Testis (tissue), 3 donors: Measurements from ENCODE around the gene SUN1. TPM values are rescaled to one million over a fixed set of nuclear protein-coding genes. Genes with fewer than 3 reads are reported as not detected.

Source experiments
- DNase-seq: peaks from one replicate; pipeline ENCODE4 v3.0.0-alpha.2; 2019
- H3K27ac ChIP-seq, 2 donors: fragments of 200-600 bp; sonication (generic); one replicate each; pipeline ENCODE4 v1.5.1; 2019
- H3K27me3 ChIP-seq: fragments of 200-600 bp; sonication (generic); one replicate; pipeline ENCODE4 v1.5.1; 2019
- H3K36me3 ChIP-seq: fragments of 200-600 bp; sonication (generic); one replicate; pipeline ENCODE4 v1.5.1; 2017; ENCODE audit warnings: low read depth; ENCODE audit errors: missing control alignments
- H3K4me1 ChIP-seq: fragments of 200-600 bp; sonication (generic); one replicate; pipeline ENCODE4 v1.5.1; 2019
- H3K4me3 ChIP-seq, 2 donors: fragments of 200-600 bp; sonication (generic); one replicate each; pipeline ENCODE4 v1.5.1; 2017 to 2019
- H3K9me3 ChIP-seq: fragments of 200-600 bp; sonication (generic); one replicate; pipeline ENCODE4 v1.5.1; 2017
- POLR2A ChIP-seq: fragments of 450-650 bp; IDR thresholded peaks from one replicate; pipeline ENCODE4 v1.6.1; 2017; ENCODE audit warnings: antibody characterized with exemption, mild to moderate bottlenecking, moderate library complexity
- WGBS, 2 donors: methylation state at CpG; one replicate each; pipeline ENCODE4 v1.1.5; 2018; 5-methylcytosine and 5-hydroxymethylcytosine counted together
- intact Hi-C: fragments of 100-400 bp; cut with DNase I; formaldehyde crosslinking; loops from one replicate; pipeline ENCODE4 v1.15.1; 2023; ENCODE audit warnings: low total_unique reads
- polyA plus RNA-seq: library from polyadenylated mRNA; stranded (reverse); fragments of 350-450 nt; fragmentation: Illumina TruSeq; extraction: RNeasy Lipid Tissue Mini Kit (QIAGEN cat#74804); gene quantifications from one replicate; pipeline ENCODE4 v1.2.3, GENCODE V29; 2014; ENCODE audit warnings: low read depth, low replicate concordance; ENCODE audit not compliant: insufficient read depth
- total RNA-seq, 2 donors: library from RNA; depleted of rRNA; stranded (reverse); fragments of >200 nt; gene quantifications; one replicate each; pipeline ENCODE4 v1.2.3, GENCODE V29; 2016
- TF ChIP-seq, protein P1 (sequence below), 3 experiments: fragments of 450-650 bp in 2 of 3; fragments of 200-600 bp in 1 of 3; sonication (generic) in 1 of 3; IDR thresholded peaks; one replicate each; pipeline ENCODE4 v1.5.1; 2016 to 2019; ENCODE audit warnings: antibody characterized with exemption in 3 of 3, mild to moderate bottlenecking in 2 of 3, moderate library complexity in 1 of 3

The SUN1 gene
- total and polyA plus RNA-seq, 3 donors from 2014 or later: 167 to 213 (median 173) TPM

GRCh38 chr7:891805-892204, 59.5 kb downstream of the SUN1 start:
- Histone ChIP-seq H3K4me3 (no peak overlapping the region), H3K9me3 (no peaks in the 10 kb centered on the region), H3K36me3 (peaks cover 5% of the 10 kb centered on the region), H3K4me1 (no peaks in the 10 kb centered on the region), H3K27me3 (no peaks in the 10 kb centered on the region), H3K27ac (no peak overlapping the region)
- intact Hi-C loops: no loop called here
- TF ChIP-seq, protein P1, sequence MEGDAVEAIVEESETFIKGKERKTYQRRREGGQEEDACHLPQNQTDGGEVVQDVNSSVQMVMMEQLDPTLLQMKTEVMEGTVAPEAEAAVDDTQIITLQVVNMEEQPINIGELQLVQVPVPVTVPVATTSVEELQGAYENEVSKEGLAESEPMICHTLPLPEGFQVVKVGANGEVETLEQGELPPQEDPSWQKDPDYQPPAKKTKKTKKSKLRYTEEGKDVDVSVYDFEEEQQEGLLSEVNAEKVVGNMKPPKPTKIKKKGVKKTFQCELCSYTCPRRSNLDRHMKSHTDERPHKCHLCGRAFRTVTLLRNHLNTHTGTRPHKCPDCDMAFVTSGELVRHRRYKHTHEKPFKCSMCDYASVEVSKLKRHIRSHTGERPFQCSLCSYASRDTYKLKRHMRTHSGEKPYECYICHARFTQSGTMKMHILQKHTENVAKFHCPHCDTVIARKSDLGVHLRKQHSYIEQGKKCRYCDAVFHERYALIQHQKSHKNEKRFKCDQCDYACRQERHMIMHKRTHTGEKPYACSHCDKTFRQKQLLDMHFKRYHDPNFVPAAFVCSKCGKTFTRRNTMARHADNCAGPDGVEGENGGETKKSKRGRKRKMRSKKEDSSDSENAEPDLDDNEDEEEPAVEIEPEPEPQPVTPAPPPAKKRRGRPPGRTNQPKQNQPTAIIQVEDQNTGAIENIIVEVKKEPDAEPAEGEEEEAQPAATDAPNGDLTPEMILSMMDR (IDR thresholded peaks at IDR 0.05): no peak
- no peak for TF ChIP-seq POLR2A
- 97% methylated on average over 20 of the region's 20 CpGs; no CpG with 5 or more reads in 1 of the 2 donors for WGBS, 2 donors
- no peak for DNase-seq

GRCh38 chr7:892648-893593, 60.6 kb downstream of the SUN1 start:
- intact Hi-C loops: no loop called here
- peaks cover 5% of the 10 kb centered on the region for H3K36me3 ChIP-seq

GRCh38 chr7:893686-894085, 61.4 kb downstream of the SUN1 start:
- WGBS, 2 donors: 92 to 94% methylated on average over 18 to 19 of the region's 19 CpGs
- Histone ChIP-seq H3K27me3 (no peaks in the 10 kb centered on the region), H3K4me1 (no peaks in the 10 kb centered on the region), H3K9me3 (no peaks in the 10 kb centered on the region), H3K36me3 (peaks cover 5% of the 10 kb centered on the region), H3K27ac (no peak overlapping the region), H3K4me3 (no peak overlapping the region)
- intact Hi-C loops: no loop called here
- DNase-seq: no peak
- no peak for TF ChIP-seq POLR2A
- TF ChIP-seq, protein P1 (IDR thresholded peaks at IDR 0.05): no peak

More at GRCh38 chr7:892648-893593, 60.6 kb downstream of the SUN1 start:
- TF ChIP-seq, protein P1 (IDR thresholded peaks at IDR 0.05): no peak
- TF ChIP-seq POLR2A: no peak
- Histone ChIP-seq H3K4me3 (no peak overlapping the region), H3K27ac (no peak overlapping the region), H3K4me1 (no peaks in the 10 kb centered on the region), H3K27me3 (no peaks in the 10 kb centered on the region), H3K9me3 (no peaks in the 10 kb centered on the region)
- DNase-seq: no peak
- WGBS, 2 donors: 91 to 94% methylated on average over 48 of the region's 48 CpGs

DNA sequence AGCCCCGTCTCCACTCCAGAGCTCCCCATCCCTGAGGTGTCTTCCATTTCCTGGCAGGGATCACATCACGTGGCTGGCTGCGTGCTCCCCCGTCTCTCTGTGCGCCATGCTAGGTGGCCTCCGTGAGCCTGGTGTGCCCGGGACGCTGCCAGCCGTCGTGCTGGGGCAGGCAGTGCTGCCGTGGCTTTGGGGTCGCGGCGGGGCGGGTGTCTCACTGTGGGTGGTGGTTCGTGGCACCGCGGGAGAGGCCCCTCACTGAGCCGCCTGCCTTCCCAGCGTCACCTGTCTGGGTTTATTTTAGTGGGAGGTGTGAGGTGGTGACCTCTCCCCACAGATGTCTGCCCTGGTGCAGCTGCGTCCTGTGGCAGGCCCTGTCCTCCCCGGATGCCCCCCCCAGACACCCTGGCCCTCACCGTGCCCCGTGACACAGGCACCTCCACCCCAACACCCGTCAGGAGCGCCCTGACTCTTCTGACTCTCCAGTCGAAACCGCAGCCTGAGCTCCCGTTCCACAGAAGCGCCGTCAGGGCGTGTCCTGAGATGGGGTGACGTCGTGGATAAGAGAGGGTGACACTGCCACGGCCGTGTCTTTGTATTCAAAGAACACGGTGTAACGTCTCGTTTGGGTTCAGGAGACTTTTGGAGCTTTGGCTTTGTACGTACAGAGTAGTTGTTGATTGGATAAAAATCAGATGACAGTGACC, 62.0 kb downstream of the SUN1 start:
- H3K4me1 ChIP-seq: no peaks in the 10 kb centered on the region
- DNase-seq: no peak
- 93 to 95% methylated on average over 32 to 36 of the region's 40 CpGs for WGBS, 2 donors
- no peaks in the 10 kb centered on the region for H3K27me3 ChIP-seq
- TF ChIP-seq POLR2A: no peak
- TF ChIP-seq, protein P1 (IDR thresholded peaks at IDR 0.05): no peak
- no peak overlapping the region for H3K27ac ChIP-seq
- H3K4me3 ChIP-seq: no peak overlapping the region
- intact Hi-C loops: no loop called here
- H3K9me3 ChIP-seq: no peaks in the 10 kb centered on the region
- H3K36me3 ChIP-seq: peaks cover 5% of the 10 kb centered on the region
